GM18502 (cell line): ENCODE measurements around the gene NEGR1.

Experiments used
- ATAC-seq: cut with Tn5 transposase; IDR thresholded peaks from one replicate; pipeline ENCODE4 v1.9.1; 2021; ENCODE audit warnings: mild to moderate bottlenecking; ENCODE audit not compliant: unreplicated experiment, poor library complexity

Gene NEGR1

GRCh38 chr1:71882226-71882625 lies 400.1 kb downstream of the NEGR1 start:
- no peak for ATAC-seq

GRCh38 chr1:71881611-71882010 lies 400.7 kb downstream of the NEGR1 start:
- ATAC-seq: no peak

GRCh38 chr1:71869326-71869725 lies 413.0 kb downstream of the NEGR1 start:
- ATAC-seq: no peak

- ATAC-seq: no peak
Measured at GRCh38 chr1:71862756-71863155, 419.6 kb downstream of the NEGR1 start.

- no peak for ATAC-seq
Measured at GRCh38 chr1:71861022-71861421, 421.3 kb downstream of the NEGR1 start.

- ATAC-seq: no peak
Measured at GRCh38 chr1:71859806-71860205, 422.5 kb downstream of the NEGR1 start.

GRCh38 chr1:71857862-71858261 lies 424.5 kb downstream of the NEGR1 start:
- ATAC-seq: no peak

- ATAC-seq: no peak
Measured at GRCh38 chr1:71853360-71853759, 429.0 kb downstream of the NEGR1 start.

GRCh38 chr1:71850936-71851335 lies 431.4 kb downstream of the NEGR1 start:
- ATAC-seq: no peak

- ATAC-seq: no peak
Measured at GRCh38 chr1:71850515-71850914, 431.8 kb downstream of the NEGR1 start.

GRCh38 chr1:71843012-71843411 lies 439.3 kb downstream of the NEGR1 start:
- no peak for ATAC-seq

GRCh38 chr1:71839876-71840275 lies 442.5 kb downstream of the NEGR1 start:
- no peak for ATAC-seq

- ATAC-seq: no peak
Measured at GRCh38 chr1:71836904-71837303, 445.4 kb downstream of the NEGR1 start.

GRCh38 chr1:71835442-71835813 lies 446.9 kb downstream of the NEGR1 start:
- no peak for ATAC-seq

- no peak for ATAC-seq
Measured at GRCh38 chr1:71834601-71835441, 447.5 kb downstream of the NEGR1 start.

- ATAC-seq: no peak
Measured at GRCh38 chr1:71831646-71832045, 450.7 kb downstream of the NEGR1 start.

- ATAC-seq: no peak
Measured at GRCh38 chr1:71829346-71829745, 453.0 kb downstream of the NEGR1 start.

GRCh38 chr1:71828431-71829012 lies 453.8 kb downstream of the NEGR1 start:
- no peak for ATAC-seq

- ATAC-seq: no peak
Measured at GRCh38 chr1:71823708-71824305, 458.5 kb downstream of the NEGR1 start.

GRCh38 chr1:71817028-71817427 lies 465.3 kb downstream of the NEGR1 start:
- no peak for ATAC-seq

GRCh38 chr1:71809085-71809484 lies 473.3 kb downstream of the NEGR1 start:
- no peak for ATAC-seq

GRCh38 chr1:71804140-71804539 lies 478.2 kb downstream of the NEGR1 start:
- ATAC-seq: no peak
